HCT116 (cell line): ENCODE results near the gene NT5C1B. TPM values are rescaled to one million over a fixed set of nuclear protein-coding genes. Genes with fewer than 3 reads are reported as not detected.

Experiments
- ATAC-seq: fragments of 200-7000 bp; cut with Tn5 transposase; 2 replicates; pipeline ENCODE4 v1.9.1; 2020; ENCODE audit warnings: mild to moderate bottlenecking, moderate library complexity
- BruUV-seq: library from RNA; stranded (reverse); fragments of 400-500 nt; replicated peaks from 2 replicates; lab custom pipeline; 2021; lab: Mats Ljungman, UMichigan
- CTCF ChIA-PET: fragments of 300-600 bp; sonication (Branson Sonifier 250); formaldehyde crosslinking; loops from one replicate; lab custom pipeline; 2021; ENCODE audit warnings: antibody characterized with exemption; lab: Charles Lee
- POLR2A ChIA-PET: fragments of 300-600, 350-600 bp; sonication (Branson Sonifier 250); formaldehyde crosslinking; loops from one replicate; lab custom pipeline; 2021; ENCODE audit warnings: antibody characterized with exemption; lab: Charles Lee
- RAD21 ChIA-PET, 2 experiments: fragments of 300-600 bp; sonication (Branson Sonifier 250); formaldehyde crosslinking; loops; one replicate each; lab custom pipeline; 2023; ENCODE audit warnings: low total read pairs in 2 of 2; ENCODE audit not compliant: uncharacterized antibody in 2 of 2, unreplicated experiment in 2 of 2, low non-redundant PET in 1 of 2; lab: Charles Lee
- DNase-seq: peaks from one replicate; pipeline ENCODE4 v3.0.0-alpha.2; 2010; ENCODE audit warnings: low read depth, low spot score
- H2AFZ ChIP-seq: fragments of 200-600 bp; shearing (Covaris generic), sonication (generic); 2 replicates; pipeline ENCODE4 v1.6.1; 2017; ENCODE audit warnings: low read depth, mixed run types, mixed read lengths, antibody characterized with exemption, low read length; ENCODE audit not compliant: poor library complexity, severe bottlenecking
- H3K27ac ChIP-seq: 2 replicates; pipeline ENCODE4 v1.5.1; 2012; ENCODE audit warnings: low read depth, low read length
- H3K27me3 ChIP-seq: fragments of 200-600 bp; sonication (generic); 2 replicates; pipeline ENCODE4 v1.6.1; 2016; ENCODE audit warnings: mixed run types, low read length, mixed read lengths; ENCODE audit not compliant: insufficient read depth
- H3K36me3 ChIP-seq, 2 experiments: fragments of 200-500 bp in 1 of 2; fragments of 200-600 bp in 1 of 2; sonication (Bioruptor generic) in 1 of 2; sonication (generic) in 1 of 2; 2 replicates each; pipeline versions ENCODE4 v1.5.1 to v1.6.1; 2014 to 2016; ENCODE audit warnings: low read length in 2 of 2, inconsistent platforms in 1 of 2, mixed read lengths in 1 of 2, mixed run types in 1 of 2; ENCODE audit not compliant: insufficient read depth in 2 of 2, control insufficient read depth in 1 of 2
- H3K4me1 ChIP-seq, 2 experiments: fragments of 200-600 bp in 1 of 2; sonication (generic) in 1 of 2; 2 replicates each; pipeline versions ENCODE4 v1.5.1 to v1.6.1; 2012 to 2017; ENCODE audit warnings: low read length in 2 of 2, inconsistent platforms in 1 of 2, mild to moderate bottlenecking in 1 of 2, mixed read lengths in 1 of 2, mixed run types in 1 of 2, moderate library complexity in 1 of 2; ENCODE audit not compliant: insufficient read depth in 2 of 2, control insufficient read depth in 1 of 2
- H3K4me2 ChIP-seq: fragments of 200-600 bp; sonication (generic); 2 replicates; pipeline ENCODE4 v1.6.1; 2017; ENCODE audit warnings: mixed run types, low read length, mixed read lengths
- H3K4me3 ChIP-seq, 2 experiments: fragments of 200-600 bp in 1 of 2; sonication (generic) in 1 of 2; replicated peaks in 1 of 2; 2 replicates each; pipeline ENCODE4 v1.5.1; 2011 to 2016; ENCODE audit warnings: low read length in 2 of 2, control low read depth in 1 of 2, low read depth in 1 of 2, mild to moderate bottlenecking in 1 of 2, mixed read lengths in 1 of 2, mixed run types in 1 of 2
- H3K79me2 ChIP-seq: fragments of 200-600 bp; sonication (generic); 2 replicates; pipeline ENCODE4 v1.6.1; 2017; ENCODE audit warnings: mild to moderate bottlenecking, mixed run types, low read length, moderate library complexity, mixed read lengths; ENCODE audit not compliant: insufficient read depth
- H3K9ac ChIP-seq: fragments of 200-600 bp; sonication (generic); 2 replicates; pipeline ENCODE4 v1.6.1; 2016; ENCODE audit warnings: low read length, mixed read lengths
- H3K9me2 ChIP-seq: fragments of 200-600 bp; sonication (generic), shearing (Covaris generic); 2 replicates; pipeline ENCODE4 v1.6.1; 2017; ENCODE audit warnings: mixed run types, mild to moderate bottlenecking, moderate library complexity; ENCODE audit not compliant: insufficient read depth
- H3K9me3 ChIP-seq, 2 experiments: fragments of 200-500 bp in 1 of 2; fragments of 200-600 bp in 1 of 2; sonication (Bioruptor generic) in 1 of 2; sonication (generic) in 1 of 2; 2 replicates each; pipeline ENCODE4 v1.6.1; 2014 to 2017; ENCODE audit warnings: low read length in 2 of 2, mixed read lengths in 2 of 2, inconsistent platforms in 1 of 2, low read depth in 1 of 2, mild to moderate bottlenecking in 1 of 2, mixed run types in 1 of 2, moderate library complexity in 1 of 2; ENCODE audit not compliant: control insufficient read depth in 1 of 2, insufficient read depth in 1 of 2
- H4K20me1 ChIP-seq: fragments of 200-600 bp; sonication (generic), shearing (Covaris generic); 2 replicates; pipeline ENCODE4 v1.6.1; 2017; ENCODE audit warnings: mixed run types, mild to moderate bottlenecking, moderate library complexity; ENCODE audit not compliant: insufficient read depth
- ATF3 ChIP-seq: IDR thresholded peaks from 2 replicates; pipeline ENCODE4 v1.6.1; 2012
- CBX3 ChIP-seq: IDR thresholded peaks from 2 replicates; pipeline ENCODE4 v1.6.1; 2012; ENCODE audit warnings: low read depth
- CTCF ChIP-seq, 3 experiments: fragments of 200-600 bp in 1 of 3; sonication (generic) in 1 of 3; IDR thresholded peaks in 2 of 3; conservative IDR thresholded peaks in 1 of 3; 2 replicates each; pipeline ENCODE4 v1.5.1; 2012 to 2017; ENCODE audit warnings: low read depth in 2 of 3, low read length in 2 of 3, antibody characterized with exemption in 1 of 3, borderline replicate concordance in 1 of 3, control low read depth in 1 of 3, mild to moderate bottlenecking in 1 of 3, mixed read lengths in 1 of 3, mixed run types in 1 of 3, moderate library complexity in 1 of 3; ENCODE audit not compliant: insufficient read depth in 1 of 3
- EGR1 ChIP-seq: IDR thresholded peaks from 2 replicates; pipeline ENCODE4 v1.6.1; 2012; ENCODE audit warnings: low read depth
- EZH2 ChIP-seq: fragments of 200-600 bp; sonication (generic); IDR thresholded peaks from 2 replicates; pipeline ENCODE4 v1.6.1; 2017; ENCODE audit warnings: antibody characterized with exemption, mixed run types
- EZH2phosphoT487 ChIP-seq: fragments of 200-600 bp; IDR thresholded peaks from 2 replicates; pipeline ENCODE4 v1.6.1; 2018; ENCODE audit warnings: antibody characterized with exemption, borderline replicate concordance
- FOSL1 ChIP-seq: IDR thresholded peaks from 2 replicates; pipeline ENCODE4 v1.6.1; 2012; ENCODE audit warnings: low read depth
- JUND ChIP-seq: IDR thresholded peaks from 2 replicates; pipeline ENCODE4 v1.6.1; 2012
- MAX ChIP-seq: IDR thresholded peaks from 2 replicates; pipeline ENCODE4 v1.6.1; 2012
- POLR2A ChIP-seq: IDR thresholded peaks from 2 replicates; pipeline ENCODE4 v1.7.0; 2011; ENCODE audit warnings: borderline replicate concordance; ENCODE audit not compliant: insufficient read depth, insufficient read length; ENCODE audit errors: extremely low read depth
- POLR2AphosphoS5 ChIP-seq: IDR thresholded peaks from 2 replicates; pipeline ENCODE4 v1.6.1; 2011; ENCODE audit warnings: mild to moderate bottlenecking, low read depth, low read length, moderate library complexity
- RAD21 ChIP-seq: IDR thresholded peaks from 2 replicates; pipeline ENCODE4 v1.6.1; 2012; ENCODE audit warnings: low read depth, mild to moderate bottlenecking
- SRF ChIP-seq: IDR thresholded peaks from 2 replicates; pipeline ENCODE4 v1.6.1; 2012; ENCODE audit warnings: low read depth
- TCF7L2 ChIP-seq: IDR thresholded peaks from 2 replicates; pipeline ENCODE4 v1.7.0; 2011; ENCODE audit warnings: borderline replicate concordance, inconsistent platforms; ENCODE audit not compliant: insufficient read depth, insufficient read length; ENCODE audit errors: extremely low read depth
- YY1 ChIP-seq: IDR thresholded peaks from 2 replicates; pipeline ENCODE4 v1.6.1; 2011; ENCODE audit warnings: low read length, low read depth, moderate library complexity, mild to moderate bottlenecking; ENCODE audit not compliant: insufficient replicate concordance; ENCODE audit errors: extremely low read depth
- ZBTB33 ChIP-seq: IDR thresholded peaks from 2 replicates; pipeline ENCODE4 v1.6.1; 2011; ENCODE audit warnings: mild to moderate bottlenecking, low read length, moderate library complexity; ENCODE audit not compliant: insufficient replicate concordance; ENCODE audit errors: extremely low read depth
- ZFX ChIP-seq: fragments of 450-650 bp; IDR thresholded peaks from 2 replicates; pipeline ENCODE4 v1.6.1; 2017
- intact Hi-C: fragments of 100-400 bp; cut with micrococcal nuclease; formaldehyde crosslinking; loops from 2 replicates; pipeline ENCODE4 v1.10.0; 2022
- total RNA-seq: library from RNA; stranded (reverse); gene quantifications from one replicate; pipeline ENCODE4 v1.2.1, GENCODE V29; 2021; ENCODE audit not compliant: unreplicated experiment

Gene NT5C1B
- total RNA-seq, 1 experiment from 2014 or later = not detected

GRCh38 chr2:18558458-18558857 lies 30.9 kb downstream of the NT5C1B start:
- no TSS peak for BruUV-seq
- H3K27ac ChIP-seq = no peak overlapping the region

GRCh38 chr2:18557121-18557520 lies 32.2 kb downstream of the NT5C1B start:
- Histone ChIP-seq H3K4me2 (no peak overlapping the region), H3K4me3 (no peak overlapping the region), H3K27me3 (no peaks in the 10 kb centered on the region), H2AFZ (no peak overlapping the region), H3K9me2 (no peaks in the 10 kb centered on the region), H3K79me2 (peaks cover 21% of the 10 kb centered on the region), H3K4me1 (peaks cover 0 to 11% of the 10 kb centered on the region in 2 experiments; a peak in 3 of 4 replicates), H3K27ac (no peak overlapping the region), H3K9ac (no peak overlapping the region), H3K36me3 (peaks cover 0 to 4% of the 10 kb centered on the region in 2 experiments; a peak in 1 of 4 replicates), H3K9me3 (no peaks in the 10 kb centered on the region), H4K20me1 (no peaks in the 10 kb centered on the region)
- no peak for DNase-seq
- ChIA-PET RAD21 (no interaction called here), POLR2A (no interaction called here), CTCF (no interaction called here)
- no peak for ATAC-seq
- intact Hi-C loops = no loop called here
- BruUV-seq = no TSS peak
- TF ChIP-seq SRF = no peak
- no peak for TF ChIP-seq EZH2
- TF ChIP-seq POLR2AphosphoS5 = no peak
- no peak for TF ChIP-seq CBX3
- TF ChIP-seq POLR2A = no peak
- TF ChIP-seq EZH2phosphoT487 = no peak
- TF ChIP-seq TCF7L2 = no peak
- TF ChIP-seq EGR1 = no peak
- no peak for TF ChIP-seq JUND
- no peak for TF ChIP-seq FOSL1
- TF ChIP-seq ATF3 = no peak
- no peak for TF ChIP-seq ZBTB33
- no peak for TF ChIP-seq CTCF (IDR thresholded peaks at IDR 0.05 in 2 of 3, conservative IDR thresholded peaks at IDR 0.05 in 1 of 3; ENCODE audit: borderline replicate concordance in 1 of 3, insufficient read depth in 1 of 3, low read depth in 2 of 3, low read length in 2 of 3)
- no peak for TF ChIP-seq ZFX
- no peak for TF ChIP-seq RAD21
- TF ChIP-seq YY1 = no peak

More at GRCh38 chr2:18558458-18558857, 30.9 kb downstream of the NT5C1B start:
- no peak overlapping the region for H3K9ac ChIP-seq
- H2AFZ ChIP-seq = no peak overlapping the region
- no peaks in the 10 kb centered on the region for H3K9me2 ChIP-seq
- CTCF ChIA-PET = no interaction called here
- H3K4me1 ChIP-seq = peaks cover 0 to 11% of the 10 kb centered on the region in 2 experiments; a peak in 3 of 4 replicates
- DNase-seq (no peak), ATAC-seq (no peak)
- H4K20me1 ChIP-seq = no peaks in the 10 kb centered on the region
- intact Hi-C loops = no loop called here
- H3K4me3 ChIP-seq = no peak overlapping the region
- H3K27me3 ChIP-seq = no peaks in the 10 kb centered on the region
- TF ChIP-seq EZH2phosphoT487 (no peak), MAX (no peak)
- peaks cover 0 to 4% of the 10 kb centered on the region in 2 experiments; a peak in 1 of 4 replicates for H3K36me3 ChIP-seq
- no peaks in the 10 kb centered on the region for H3K9me3 ChIP-seq
- POLR2A ChIA-PET = no interaction called here
- no peak overlapping the region for H3K4me2 ChIP-seq
- H3K79me2 ChIP-seq = peaks cover 21% of the 10 kb centered on the region
- RAD21 ChIA-PET = no interaction called here
